ENCODE measurements around the gene CACNA1B. TPM values are rescaled to one million over a fixed set of nuclear protein-coding genes. Genes with fewer than 3 reads are reported as not detected.

The CACNA1B gene
- total and polyA plus RNA-seq, 2 donors from 2014 or later = 0.03 TPM; not detected in 1

DNA sequence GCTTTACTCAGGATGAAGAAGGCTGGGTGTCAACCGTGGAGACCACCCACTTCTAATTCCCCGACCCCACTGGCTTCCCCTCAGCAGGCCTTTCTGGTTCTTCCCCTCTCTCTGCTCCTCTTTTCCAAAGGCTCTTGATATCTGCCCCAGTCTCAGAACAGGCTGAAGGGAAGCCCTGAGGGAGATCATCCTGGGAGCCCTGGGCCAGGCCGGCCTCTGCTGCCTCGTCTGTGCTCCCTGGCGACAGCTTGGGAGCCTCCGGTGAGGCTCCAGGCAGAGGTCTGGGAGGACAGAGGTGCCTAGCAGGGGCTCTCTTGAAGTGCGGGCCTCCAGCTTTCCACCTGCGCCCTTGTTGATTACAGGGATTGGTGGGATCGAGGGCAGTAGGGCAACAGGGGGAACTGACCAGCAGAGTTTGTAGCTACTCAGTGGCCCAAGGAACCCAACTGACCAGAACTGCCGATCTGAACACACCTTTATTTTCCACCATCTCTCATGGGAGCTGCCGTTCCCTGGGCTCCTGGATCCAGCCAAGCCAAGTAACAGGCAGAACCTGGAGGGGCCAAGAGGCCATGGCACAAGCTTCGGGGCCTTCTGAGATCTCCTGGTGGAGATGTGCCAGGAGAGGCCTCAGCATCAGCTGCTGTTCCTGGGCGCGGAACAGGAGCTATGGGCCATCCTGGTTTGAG lies 198.5 kb downstream of the CACNA1B start:
- Histone ChIP-seq H3K36me3 (ENCODE audit: control insufficient read depth in 2 of 3, insufficient read depth in 3 of 3, low read length in 3 of 3) (no peaks in the 10 kb centered on the region), H3K27ac (ENCODE audit: low read depth in 2 of 2, low read length in 2 of 2) (no peak overlapping the region), H3K9me3 (ENCODE audit: control insufficient read depth in 2 of 3, insufficient read depth in 1 of 3, low read length in 3 of 3) (no peaks in the 10 kb centered on the region), H3K27me3 (ENCODE audit: control insufficient read depth, insufficient read depth, low read length) (no peaks in the 10 kb centered on the region), H3K4me3 (ENCODE audit: low read length in 3 of 3) (no peak overlapping the region), H3K4me1 (ENCODE audit: control insufficient read depth in 2 of 3, insufficient read depth in 2 of 3, low read depth in 1 of 3, low read length in 3 of 3) (no peaks in the 10 kb centered on the region), H3K9ac (ENCODE audit: low read length in 3 of 3) (no peak overlapping the region)
- TF ChIP-seq, protein P1, sequence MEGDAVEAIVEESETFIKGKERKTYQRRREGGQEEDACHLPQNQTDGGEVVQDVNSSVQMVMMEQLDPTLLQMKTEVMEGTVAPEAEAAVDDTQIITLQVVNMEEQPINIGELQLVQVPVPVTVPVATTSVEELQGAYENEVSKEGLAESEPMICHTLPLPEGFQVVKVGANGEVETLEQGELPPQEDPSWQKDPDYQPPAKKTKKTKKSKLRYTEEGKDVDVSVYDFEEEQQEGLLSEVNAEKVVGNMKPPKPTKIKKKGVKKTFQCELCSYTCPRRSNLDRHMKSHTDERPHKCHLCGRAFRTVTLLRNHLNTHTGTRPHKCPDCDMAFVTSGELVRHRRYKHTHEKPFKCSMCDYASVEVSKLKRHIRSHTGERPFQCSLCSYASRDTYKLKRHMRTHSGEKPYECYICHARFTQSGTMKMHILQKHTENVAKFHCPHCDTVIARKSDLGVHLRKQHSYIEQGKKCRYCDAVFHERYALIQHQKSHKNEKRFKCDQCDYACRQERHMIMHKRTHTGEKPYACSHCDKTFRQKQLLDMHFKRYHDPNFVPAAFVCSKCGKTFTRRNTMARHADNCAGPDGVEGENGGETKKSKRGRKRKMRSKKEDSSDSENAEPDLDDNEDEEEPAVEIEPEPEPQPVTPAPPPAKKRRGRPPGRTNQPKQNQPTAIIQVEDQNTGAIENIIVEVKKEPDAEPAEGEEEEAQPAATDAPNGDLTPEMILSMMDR (IDR thresholded peaks at IDR 0.05; ENCODE audit: borderline replicate concordance, extremely low read depth, insufficient read depth) = no peak
- no peak for FAIRE-seq
- DNase-seq = peak in 1 of 5 donors; percentile 52
- intact Hi-C loops (cut with DNase I) = no loop called here

DNA sequence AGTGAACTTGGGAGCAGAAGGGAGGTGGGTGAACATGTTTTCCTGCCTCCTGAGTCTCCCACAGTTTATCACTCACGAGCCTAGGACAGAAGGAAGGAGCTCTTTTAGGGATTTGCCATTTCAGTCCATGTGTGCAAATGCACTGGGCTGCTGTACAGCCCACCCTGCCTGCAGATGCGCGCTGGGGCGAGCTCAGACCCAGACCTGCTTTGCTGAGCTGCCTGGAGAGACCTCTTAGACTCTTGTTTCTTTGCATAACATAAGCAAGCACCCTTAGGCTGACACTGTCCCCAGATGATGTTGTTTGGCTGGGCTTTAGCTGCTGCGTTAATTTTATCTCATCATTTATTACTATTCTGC lies 199.0 kb downstream of the CACNA1B start:
- Histone ChIP-seq H3K9me3 (ENCODE audit: control insufficient read depth in 2 of 3, insufficient read depth in 1 of 3, low read length in 3 of 3) (no peaks in the 10 kb centered on the region), H3K27ac (ENCODE audit: low read depth in 2 of 2, low read length in 2 of 2) (no peak overlapping the region), H3K9ac (ENCODE audit: low read length in 3 of 3) (no peak overlapping the region), H3K4me1 (ENCODE audit: control insufficient read depth in 2 of 3, insufficient read depth in 2 of 3, low read depth in 1 of 3, low read length in 3 of 3) (no peaks in the 10 kb centered on the region), H3K27me3 (ENCODE audit: control insufficient read depth, insufficient read depth, low read length) (no peaks in the 10 kb centered on the region), H3K36me3 (ENCODE audit: control insufficient read depth in 2 of 3, insufficient read depth in 3 of 3, low read length in 3 of 3) (no peaks in the 10 kb centered on the region), H3K4me3 (ENCODE audit: low read length in 3 of 3) (no peak overlapping the region)
- DNase-seq (peak in 1 of 5 donors; percentile 8), FAIRE-seq (no peak)
- intact Hi-C loops (cut with DNase I) = no loop called here
- TF ChIP-seq, protein P1 (IDR thresholded peaks at IDR 0.05; ENCODE audit: borderline replicate concordance, extremely low read depth, insufficient read depth) = no peak

DNA sequence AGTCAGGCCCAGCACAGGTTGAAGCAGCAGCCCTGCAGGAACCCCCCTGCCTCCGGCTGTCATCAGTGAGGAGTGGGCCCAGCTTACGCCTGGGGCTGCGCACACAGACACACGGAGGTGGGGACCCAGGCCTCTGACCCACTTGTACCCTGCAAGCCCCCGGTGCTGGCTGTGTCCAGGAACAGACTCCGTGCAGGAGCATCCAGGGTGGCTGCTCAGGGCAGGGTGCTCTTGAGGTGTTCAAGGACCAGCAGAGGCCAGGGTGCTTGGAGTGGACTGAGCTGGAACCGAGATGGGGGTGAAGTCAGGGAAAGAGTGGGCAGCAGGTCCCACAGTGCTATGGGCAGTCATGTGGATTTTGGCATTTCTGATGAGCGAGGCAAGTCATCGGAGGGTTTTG lies 199.5 kb downstream of the CACNA1B start:
- Histone ChIP-seq H3K9me3 (ENCODE audit: control insufficient read depth in 2 of 3, insufficient read depth in 1 of 3, low read length in 3 of 3) (no peaks in the 10 kb centered on the region), H3K4me1 (ENCODE audit: control insufficient read depth in 2 of 3, insufficient read depth in 2 of 3, low read depth in 1 of 3, low read length in 3 of 3) (no peaks in the 10 kb centered on the region), H3K36me3 (ENCODE audit: control insufficient read depth in 2 of 3, insufficient read depth in 3 of 3, low read length in 3 of 3) (no peaks in the 10 kb centered on the region), H3K27me3 (ENCODE audit: control insufficient read depth, insufficient read depth, low read length) (no peaks in the 10 kb centered on the region), H3K9ac (ENCODE audit: low read length in 3 of 3) (no peak overlapping the region), H3K4me3 (ENCODE audit: low read length in 3 of 3) (no peak overlapping the region), H3K27ac (ENCODE audit: low read depth in 2 of 2, low read length in 2 of 2) (no peak overlapping the region)
- intact Hi-C loops (cut with DNase I) = no loop called here
- TF ChIP-seq, protein P1 (IDR thresholded peaks at IDR 0.05; ENCODE audit: borderline replicate concordance, extremely low read depth, insufficient read depth) = no peak
- DNase-seq (peak in 2 of 5 donors; percentile 1 to 55), FAIRE-seq (no peak)

All from kidney (tissue), 14 donors.